IMR-90 (cell line): ENCODE data around the gene FARSB. TPM values are rescaled to one million over a fixed set of nuclear protein-coding genes. Genes with fewer than 3 reads are reported as not detected.

Source experiments
- ATAC-seq: fragments of 200-7000 bp; cut with Tn5 transposase; 2 replicates; pipeline ENCODE4 v1.9.1; 2020; ENCODE audit warnings: low read depth, mild to moderate bottlenecking, moderate library complexity
- BruUV-seq: library from RNA; stranded (reverse); fragments of 400-500 nt; replicated peaks from 2 replicates; lab custom pipeline; 2021; lab: Mats Ljungman, UMichigan
- CTCF ChIA-PET: fragments of 300-600 bp; formaldehyde crosslinking; extraction: SDS; loops from one replicate; lab custom pipeline; 2021; ENCODE audit warnings: antibody characterized with exemption; lab: Yijun Ruan, JAX
- POLR2A ChIA-PET: fragments of 300-600 bp; sonication (Branson Sonifier 250); formaldehyde crosslinking; loops from one replicate; lab custom pipeline; 2022; ENCODE audit warnings: antibody characterized with exemption; ENCODE audit not compliant: unreplicated experiment; lab: Charles Lee
- DNase-seq: peaks from one replicate; pipeline ENCODE4 v3.0.0; 2013
- H2AFZ ChIP-seq: replicated peaks from 2 replicates; pipeline ENCODE3; 2013; ENCODE audit warnings: low read length, mild to moderate bottlenecking; ENCODE audit not compliant: poor library complexity
- H2AK5ac ChIP-seq: 2 replicates; pipeline ENCODE4 v1.6.1; 2013; ENCODE audit warnings: low read depth, low read length, inconsistent platforms
- H2AK9ac ChIP-seq: replicated peaks from 2 replicates; pipeline ENCODE3; 2013; ENCODE audit warnings: mild to moderate bottlenecking, low read depth, low read length, moderate library complexity; ENCODE audit not compliant: poor library complexity
- H2BK120ac ChIP-seq: 2 replicates; pipeline ENCODE4 v1.6.1; 2013; ENCODE audit warnings: low read depth, low read length, inconsistent platforms
- H2BK15ac ChIP-seq: 3 replicates; pipeline ENCODE4 v1.6.1; 2013; ENCODE audit warnings: low read depth, low read length, inconsistent platforms
- H2BK20ac ChIP-seq: 2 replicates; pipeline ENCODE4 v1.6.1; 2013; ENCODE audit warnings: low read depth, mild to moderate bottlenecking, inconsistent platforms, low read length, moderate library complexity
- H2BK5ac ChIP-seq: 2 replicates; pipeline ENCODE4 v1.6.1; 2013; ENCODE audit warnings: mild to moderate bottlenecking, low read depth, low read length, inconsistent platforms; ENCODE audit not compliant: poor library complexity, severe bottlenecking
- H3K14ac ChIP-seq: replicated peaks from 2 replicates; pipeline ENCODE4 v1.6.1; 2013; ENCODE audit warnings: low read depth, low read length, inconsistent platforms
- H3K18ac ChIP-seq: 2 replicates; pipeline ENCODE4 v1.6.1; 2013; ENCODE audit warnings: low read depth, low read length, control low read depth
- H3K23ac ChIP-seq: 2 replicates; pipeline ENCODE4 v1.6.1; 2013; ENCODE audit warnings: low read depth, low read length, inconsistent platforms
- H3K27ac ChIP-seq: 2 replicates; pipeline ENCODE4 v1.5.1; 2013; ENCODE audit warnings: mild to moderate bottlenecking, control low read depth, low read length; ENCODE audit not compliant: insufficient read depth
- H3K27me3 ChIP-seq: 2 replicates; pipeline ENCODE4 v1.6.1; 2013; ENCODE audit warnings: low read length; ENCODE audit not compliant: control insufficient read depth, insufficient read depth
- H3K36me3 ChIP-seq: 2 replicates; pipeline ENCODE4 v1.6.1; 2013; ENCODE audit warnings: low read length, mixed read lengths; ENCODE audit not compliant: control insufficient read depth, insufficient read depth
- H3K4ac ChIP-seq: 2 replicates; pipeline ENCODE4 v1.6.1; 2013; ENCODE audit warnings: low read depth, low read length, inconsistent platforms
- H3K4me1 ChIP-seq: 2 replicates; pipeline ENCODE4 v1.6.1; 2013; ENCODE audit warnings: low read length, mixed read lengths; ENCODE audit not compliant: control insufficient read depth, insufficient read depth
- H3K4me2 ChIP-seq: 2 replicates; pipeline ENCODE4 v1.6.1; 2013; ENCODE audit warnings: low read depth, mild to moderate bottlenecking, control low read depth, low read length, moderate library complexity
- H3K4me3 ChIP-seq: 2 replicates; pipeline ENCODE4 v1.5.1; 2013; ENCODE audit warnings: low read depth, mild to moderate bottlenecking, control low read depth, low read length, moderate library complexity; ENCODE audit not compliant: insufficient read depth
- H3K56ac ChIP-seq: 2 replicates; pipeline ENCODE4 v1.6.1; 2013; ENCODE audit warnings: low read length, inconsistent platforms; ENCODE audit not compliant: insufficient read depth; ENCODE audit errors: extremely low read depth
- H3K79me1 ChIP-seq, 2 experiments: 2 replicates each; pipeline ENCODE4 v1.6.1; 2013; ENCODE audit warnings: low read length in 2 of 2, inconsistent platforms in 1 of 2, low read depth in 1 of 2
- H3K9ac ChIP-seq: 2 replicates; pipeline ENCODE4 v1.6.1; 2013; ENCODE audit warnings: low read depth, low read length, control low read depth
- H3K9me1 ChIP-seq: 2 replicates; pipeline ENCODE4 v1.6.1; 2013; ENCODE audit warnings: low read length, inconsistent platforms; ENCODE audit not compliant: insufficient read depth
- H3K9me3 ChIP-seq: 2 replicates; pipeline ENCODE4 v1.6.1; 2013; ENCODE audit warnings: low read length; ENCODE audit not compliant: control insufficient read depth, insufficient read depth
- H4K20me1 ChIP-seq: 2 replicates; pipeline ENCODE4 v1.6.1; 2013; ENCODE audit warnings: low read length, inconsistent platforms; ENCODE audit not compliant: insufficient read depth
- H4K5ac ChIP-seq: 2 replicates; pipeline ENCODE4 v1.6.1; 2013; ENCODE audit warnings: mild to moderate bottlenecking, low read depth, low read length, control low read depth
- H4K8ac ChIP-seq, 2 experiments: 2 replicates each; pipeline ENCODE4 v1.6.1; 2013; ENCODE audit warnings: low read depth in 2 of 2, low read length in 2 of 2, control low read depth in 1 of 2, inconsistent platforms in 1 of 2
- H4K91ac ChIP-seq: 2 replicates; pipeline ENCODE4 v1.6.1; 2013; ENCODE audit warnings: low read depth, low read length, inconsistent platforms; ENCODE audit not compliant: insufficient read depth
- BHLHE40 ChIP-seq: fragments of 150-350 bp; IDR thresholded peaks from 2 replicates; pipeline ENCODE4 v1.6.1; 2016; ENCODE audit warnings: mild to moderate bottlenecking, low read depth, low read length
- CEBPB ChIP-seq: IDR thresholded peaks from 2 replicates; pipeline ENCODE4 v1.6.1; 2012; ENCODE audit warnings: low read depth, low read length, improper control_type of control experiment
- CHD1 ChIP-seq: IDR thresholded peaks from 2 replicates; pipeline ENCODE4 v1.6.1; 2012; ENCODE audit warnings: low read depth, low read length, improper control_type of control experiment
- CTCF ChIP-seq: conservative IDR thresholded peaks from 2 replicates; pipeline ENCODE4 v1.5.1; 2012; ENCODE audit warnings: mild to moderate bottlenecking, low read depth, low read length, improper control_type of control experiment
- ELK1 ChIP-seq: fragments of 150-350 bp; IDR thresholded peaks from 2 replicates; pipeline ENCODE4 v1.6.1; 2016; ENCODE audit warnings: low read depth, mild to moderate bottlenecking, low read length, moderate library complexity, borderline replicate concordance
- FOS ChIP-seq: fragments of 150-350 bp; IDR thresholded peaks from 2 replicates; pipeline ENCODE4 v1.6.1; 2016; ENCODE audit warnings: low read depth, low read length
- MAFK ChIP-seq: IDR thresholded peaks from 2 replicates; pipeline ENCODE4 v1.6.1; 2012; ENCODE audit warnings: low read depth, low read length, improper control_type of control experiment
- MAZ ChIP-seq: IDR thresholded peaks from 2 replicates; pipeline ENCODE4 v1.6.1; 2012; ENCODE audit warnings: low read depth, mild to moderate bottlenecking, low read length, improper control_type of control experiment, moderate library complexity, borderline replicate concordance
- MXI1 ChIP-seq: IDR thresholded peaks from 2 replicates; pipeline ENCODE4 v1.6.1; 2012; ENCODE audit warnings: low read depth, mild to moderate bottlenecking, low read length, moderate library complexity, borderline replicate concordance
- NFE2L2 ChIP-seq: fragments of 150-350 bp; IDR thresholded peaks from 2 replicates; pipeline ENCODE4 v1.6.1; 2016; ENCODE audit warnings: low read depth, mild to moderate bottlenecking, low read length
- POLR2A ChIP-seq: IDR thresholded peaks from 2 replicates; pipeline ENCODE4 v1.6.1; 2012; ENCODE audit warnings: mild to moderate bottlenecking, low read depth, low read length
- RAD21 ChIP-seq: IDR thresholded peaks from 2 replicates; pipeline ENCODE4 v1.6.1; 2012; ENCODE audit warnings: low read length, improper control_type of control experiment
- RCOR1 ChIP-seq: IDR thresholded peaks from 2 replicates; pipeline ENCODE4 v1.6.1; 2012; ENCODE audit warnings: mild to moderate bottlenecking, low read length, improper control_type of control experiment; ENCODE audit not compliant: insufficient replicate concordance
- RFX5 ChIP-seq: IDR thresholded peaks from 2 replicates; pipeline ENCODE4 v1.8.0; 2012; ENCODE audit warnings: low read depth, mild to moderate bottlenecking, low read length, moderate library complexity
- SMC3 ChIP-seq: fragments of 150-350 bp; IDR thresholded peaks from 2 replicates; pipeline ENCODE4 v1.6.1; 2016; ENCODE audit warnings: low read depth, mild to moderate bottlenecking, antibody characterized with exemption, low read length, moderate library complexity
- USF2 ChIP-seq: fragments of 150-350 bp; IDR thresholded peaks from 2 replicates; pipeline ENCODE4 v1.6.1; 2017; ENCODE audit warnings: mild to moderate bottlenecking, antibody characterized with exemption, low read length, low read depth
- WGBS, 2 experiments: methylation state at CpG; one replicate each; pipeline versions ENCODE4 v1.1.5 to v1.1.7; 2013; ENCODE audit warnings: missing lambda C conversion rate in 2 of 2; ENCODE audit not compliant: insufficient read length in 1 of 2; ENCODE audit errors: extremely low coverage in 2 of 2; 5-methylcytosine and 5-hydroxymethylcytosine counted together
- dilution Hi-C: fragments of 300-500 bp; cut with HindIII; formaldehyde crosslinking; loops from one replicate; pipeline ENCODE4 v1.14.3; 2018; ENCODE audit warnings: low sequenced_read_pairs; ENCODE audit not compliant: unreplicated experiment
- in situ Hi-C: fragments of 300-500 bp; cut with MboI; formaldehyde crosslinking; loops from 3 replicates; pipeline ENCODE4 v1.14.3; 2019; ENCODE audit warnings: low sequenced_read_pairs, inconsistent platforms, mixed read lengths
- intact Hi-C: fragments of 100-400 bp; cut with micrococcal nuclease; formaldehyde crosslinking; loops from 2 replicates; pipeline ENCODE4 v1.10.0; 2022
- polyA plus RNA-seq, 3 experiments: library from polyadenylated mRNA; depleted of rRNA; stranded (reverse); fragments of >200 nt; gene quantifications; 2 replicates each; pipeline ENCODE4 v1.2.3, GENCODE V29; 2012; ENCODE audit warnings: low replicate concordance in 1 of 3
- total RNA-seq: library from RNA; depleted of rRNA; stranded (reverse); fragments of >200 nt; gene quantifications from 2 replicates; pipeline ENCODE4 v1.2.3, GENCODE V29; 2012

FARSB gene
- total and polyA plus RNA-seq, 2 of the 4 experiments (the other 2 are of a cell fraction): 21.1 to 32.5 TPM

GRCh38 chr2:222623756-222624309 is 32.1 kb downstream of the FARSB start:
- intact Hi-C loops: no loop called here
- no peak for DNase-seq
- dilution Hi-C loops: no loop called here
- BruUV-seq: no TSS peak
- Histone ChIP-seq H3K18ac (no peak overlapping the region), H2BK20ac (no peak overlapping the region), H3K9me1 (peaks cover 3% of the 10 kb centered on the region; the same call in 1 of the 2 replicates), H3K27me3 (no peaks in the 10 kb centered on the region), H3K4ac (no peak overlapping the region), H2BK120ac (no peak overlapping the region), H2AK5ac (no peak overlapping the region), H3K4me1 (no peaks in the 10 kb centered on the region), H3K23ac (no peak overlapping the region), H4K8ac (no peak overlapping the region), H3K56ac (no peak overlapping the region), H2AK9ac (no peak overlapping the region), H4K5ac (no peak overlapping the region), H3K4me3 (no peak overlapping the region), H2AFZ (no peak overlapping the region), H3K9ac (no peak overlapping the region), H4K20me1 (no peaks in the 10 kb centered on the region), H4K91ac (no peak overlapping the region), H3K14ac (no peak overlapping the region), H2BK5ac (no peak overlapping the region), H3K4me2 (no peak overlapping the region), H3K27ac (no peak overlapping the region), H3K9me3 (no peaks in the 10 kb centered on the region), H3K36me3 (peaks cover 16% of the 10 kb centered on the region), H3K79me1 (0 out of 4 replicates have a peak, but pooled peaks cover 0 to 3% of the 10 kb centered on the region in 2 experiments), H2BK15ac (no peak overlapping the region)
- POLR2A ChIA-PET: interaction anchor here (0.5 kb wide), 1 partner anchor 10 kb away, joined by 5 read pairs; no protein-coding TSS in a partner anchor
- CTCF ChIA-PET: interaction anchor here (0.7 to 1.5 kb wide), 3 partner anchors 15 to 32 kb away, joined by 3 to 4 read pairs (median 3); no protein-coding TSS in a partner anchor
- WGBS, 2 experiments: no CpG with 5 or more reads among the region's 6 CpGs
- TF ChIP-seq MXI1: no peak
- no peak for TF ChIP-seq BHLHE40
- no peak for TF ChIP-seq MAZ
- TF ChIP-seq RCOR1: no peak
- TF ChIP-seq FOS: no peak
- TF ChIP-seq POLR2A: no peak
- TF ChIP-seq NFE2L2: no peak
- TF ChIP-seq MAFK: no peak
- TF ChIP-seq RFX5: no peak
- TF ChIP-seq ELK1: no peak
- TF ChIP-seq CHD1: no peak
- TF ChIP-seq RAD21: no peak
- no peak for TF ChIP-seq CEBPB
- no peak for TF ChIP-seq USF2
- no peak for TF ChIP-seq CTCF
- no peak for TF ChIP-seq SMC3
- in situ Hi-C loops: no loop called here
- no peak for ATAC-seq
